Activated CD4-positive, alpha-beta T cell treated with anti-CD3 and anti-CD28 coated beads, Interleukin-2, amount 10 ng/mL, durations not matched to agents 24 days and 14 days (primary cell): Measurements from ENCODE around the gene RAI1. TPM values are rescaled to one million over a fixed set of nuclear protein-coding genes. Genes with fewer than 3 reads are reported as not detected.
A peak's percentile ranks its signal among the peaks of the same experiment; 100 is the strongest.
"Not testable (repeated sequence)": the region's sequence is repeated elsewhere in the genome, so short reads cannot be mapped to it uniquely, and the experiment has no call there.

ENCODE experiments used
- DNase-seq: peaks from one replicate; pipeline ENCODE4 v3.0.0; 2022
- H3K27ac Mint-ChIP-seq: one replicate; pipeline ENCODE4 v1.8.0; 2022; ENCODE audit warnings: mild to moderate bottlenecking, mixed read lengths
- H3K27me3 Mint-ChIP-seq: one replicate; pipeline ENCODE4 v1.8.0; 2022; ENCODE audit warnings: mixed read lengths
- H3K36me3 Mint-ChIP-seq: one replicate; pipeline ENCODE4 v1.8.0; 2022; ENCODE audit warnings: low read depth, mild to moderate bottlenecking, mixed read lengths
- H3K4me1 Mint-ChIP-seq: one replicate; pipeline ENCODE4 v1.8.0; 2021; ENCODE audit warnings: mixed read lengths
- H3K4me3 Mint-ChIP-seq: one replicate; pipeline ENCODE4 v1.8.0; 2022; ENCODE audit warnings: mild to moderate bottlenecking, moderate library complexity, mixed read lengths
- H3K9me3 Mint-ChIP-seq: one replicate; pipeline ENCODE4 v1.8.0; 2021; ENCODE audit warnings: mixed read lengths
- intact Hi-C: fragments of 100-400 bp; cut with micrococcal nuclease; formaldehyde crosslinking; loops from one replicate; pipeline ENCODE4 v1.15.1; 2023
- total RNA-seq: library from RNA; stranded (reverse); gene quantifications from 2 replicates; pipeline ENCODE4 v1.2.3, GENCODE V29; 2022

Gene RAI1
- total RNA-seq, 1 donor from 2014 or later: 34.5 TPM

GRCh38 chr17:17680477-17681186, 626 bp upstream of the RAI1 start:
- peaks cover 5% of the 10 kb centered on the region for H3K36me3 Mint-ChIP-seq
- H3K9me3 Mint-ChIP-seq: no peaks in the 10 kb centered on the region
- peak overlapping the region; percentile 26 for H3K27ac Mint-ChIP-seq
- H3K4me1 Mint-ChIP-seq: peaks cover 28% of the 10 kb centered on the region
- peak overlapping the region; percentile 24 for H3K4me3 Mint-ChIP-seq
- peaks cover 12% of the 10 kb centered on the region for H3K27me3 Mint-ChIP-seq
- intact Hi-C loops: loop anchor here (1.0 to 10.0 kb wide), 5 partner anchors 42 to 292 kb away; partner anchors contain the start of genes DRC3 and TOM1L2
- no peak for DNase-seq

- peaks cover 25% of the 10 kb centered on the region for H3K4me1 Mint-ChIP-seq
- intact Hi-C loops: loop anchor here (1.0 to 10.0 kb wide), 6 partner anchors 40 to 357 kb away; partner anchors contain the start of genes ATPAF2, DRC3, GID4 and TOM1L2
- peaks cover 8% of the 10 kb centered on the region for H3K36me3 Mint-ChIP-seq
- peak overlapping the region; percentile 91 for H3K4me3 Mint-ChIP-seq
- H3K9me3 Mint-ChIP-seq: no peaks in the 10 kb centered on the region
- H3K27ac Mint-ChIP-seq: peak overlapping the region; percentile 90
- peak; percentile 80 for DNase-seq
- H3K27me3 Mint-ChIP-seq: peaks cover 12% of the 10 kb centered on the region
These were observed 560 bp downstream of the RAI1 start for GRCh38 chr17:17681744-17682292.

DNA sequence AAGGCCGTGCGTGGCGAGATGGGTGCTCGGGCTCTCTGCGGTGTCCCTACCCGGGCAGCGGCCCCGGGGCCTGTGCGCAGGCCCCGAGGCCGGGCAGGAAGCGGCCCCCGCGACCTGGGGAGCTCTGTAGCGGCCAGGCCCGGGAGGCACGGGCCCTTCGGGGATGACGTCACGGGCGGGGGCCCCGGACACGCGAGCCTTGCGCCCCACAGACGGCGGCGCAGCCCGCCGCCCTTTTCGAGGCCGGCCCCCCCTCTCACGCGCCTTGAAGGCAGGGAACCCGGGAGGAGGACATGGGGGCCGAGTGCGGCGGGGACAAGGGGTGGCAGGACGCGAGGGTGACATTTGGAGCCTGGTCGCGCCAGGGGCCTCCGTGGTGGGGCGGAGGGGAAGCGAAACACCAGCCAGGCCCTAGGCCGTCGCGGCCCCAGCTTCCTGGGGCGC, 1.1 kb downstream of the RAI1 start:
- H3K27ac Mint-ChIP-seq: peak overlapping the region; percentile 90
- peak; percentile 87 for DNase-seq
- peaks cover 9% of the 10 kb centered on the region for H3K36me3 Mint-ChIP-seq
- H3K27me3 Mint-ChIP-seq: peaks cover 12% of the 10 kb centered on the region
- peak overlapping the region; percentile 91 for H3K4me3 Mint-ChIP-seq
- H3K4me1 Mint-ChIP-seq: peaks cover 25% of the 10 kb centered on the region
- intact Hi-C loops: loop anchor here (1.0 to 10.0 kb wide), 4 partner anchors 40 to 357 kb away; partner anchors contain the start of genes ATPAF2, DRC3, GID4 and TOM1L2
- H3K9me3 Mint-ChIP-seq: no peaks in the 10 kb centered on the region

DNA sequence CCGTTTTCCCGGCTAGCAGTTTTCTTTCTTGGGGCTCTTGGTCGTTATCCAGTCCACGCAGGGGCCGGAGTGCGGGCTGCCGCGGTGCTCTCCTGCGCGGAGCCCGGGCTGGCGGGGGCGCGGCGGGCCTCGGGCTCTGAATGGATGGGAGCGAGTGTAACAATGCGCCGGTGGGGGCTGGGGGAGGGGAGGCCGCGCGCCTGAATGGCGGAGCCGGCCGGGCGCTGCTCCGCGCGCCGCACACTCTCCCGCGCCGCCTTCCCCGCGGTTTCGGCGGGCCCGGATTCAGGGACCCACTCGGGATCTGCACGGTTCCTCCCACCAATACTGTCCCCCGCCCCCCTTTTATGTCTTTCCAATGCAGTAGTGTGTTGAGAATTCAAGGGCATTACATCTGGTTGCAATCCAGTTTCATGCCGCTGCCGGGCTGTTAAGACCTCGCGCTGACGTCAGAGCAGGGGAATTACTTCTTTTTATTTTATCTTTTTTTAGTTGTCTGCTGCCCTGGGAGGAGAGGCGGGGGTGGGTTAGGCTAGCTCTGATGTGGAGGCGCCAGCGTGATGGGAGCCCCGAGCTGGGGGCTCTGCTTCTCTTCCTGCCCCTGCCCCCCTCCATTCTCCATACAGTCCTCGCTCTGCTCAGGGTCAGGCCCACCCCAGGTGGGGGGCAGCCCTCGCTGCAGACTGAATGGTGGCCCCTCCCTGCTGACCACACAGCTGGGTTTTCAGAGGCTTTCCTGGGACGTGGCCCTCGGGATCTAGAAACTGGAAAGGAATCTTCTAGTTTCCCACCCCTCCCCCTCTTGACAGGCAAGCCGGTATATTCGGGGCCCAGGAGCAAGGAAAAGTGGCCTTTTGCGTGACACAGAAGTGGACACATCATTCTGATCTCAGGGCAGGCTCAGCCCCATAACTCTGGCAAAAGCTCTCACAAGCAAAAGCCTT, 1.8 kb downstream of the RAI1 start:
- Mint-ChIP-seq H3K27me3 (peaks cover 12% of the 10 kb centered on the region), H3K9me3 (no peaks in the 10 kb centered on the region), H3K27ac (peak overlapping the region; percentile 86), H3K4me1 (peaks cover 26% of the 10 kb centered on the region), H3K4me3 (peak overlapping the region; percentile 91), H3K36me3 (peaks cover 11% of the 10 kb centered on the region)
- intact Hi-C loops: loop anchor here (1.0 to 10.0 kb wide), 5 partner anchors 11 to 356 kb away; partner anchors contain the start of genes ATPAF2, DRC3, GID4 and TOM1L2
- DNase-seq: peak; percentile 87

GRCh38 chr17:17683710-17684365, 2.6 kb downstream of the RAI1 start:
- Mint-ChIP-seq H3K27me3 (peaks cover 7% of the 10 kb centered on the region), H3K9me3 (no peaks in the 10 kb centered on the region), H3K4me3 (peak overlapping the region; percentile 91), H3K4me1 (peaks cover 26% of the 10 kb centered on the region), H3K36me3 (peaks cover 11% of the 10 kb centered on the region), H3K27ac (peak overlapping the region; percentile 86)
- intact Hi-C loops: loop anchor here (1.0 to 10.0 kb wide), 4 partner anchors 10 to 288 kb away; partner anchors contain the start of genes DRC3 and TOM1L2
- no peak for DNase-seq

- DNase-seq: no peak
- Mint-ChIP-seq H3K9me3 (no peaks in the 10 kb centered on the region), H3K4me1 (peaks cover 26% of the 10 kb centered on the region), H3K36me3 (peaks cover 11% of the 10 kb centered on the region), H3K27ac (peak overlapping the region; percentile 68), H3K27me3 (peaks cover 5% of the 10 kb centered on the region), H3K4me3 (no peak overlapping the region)
- intact Hi-C loops: loop anchor here (5.0 to 10.0 kb wide), 3 partner anchors 37 to 287 kb away; partner anchors contain the start of genes DRC3 and TOM1L2
These were observed 3.9 kb downstream of the RAI1 start for GRCh38 chr17:17684906-17685774.

DNA sequence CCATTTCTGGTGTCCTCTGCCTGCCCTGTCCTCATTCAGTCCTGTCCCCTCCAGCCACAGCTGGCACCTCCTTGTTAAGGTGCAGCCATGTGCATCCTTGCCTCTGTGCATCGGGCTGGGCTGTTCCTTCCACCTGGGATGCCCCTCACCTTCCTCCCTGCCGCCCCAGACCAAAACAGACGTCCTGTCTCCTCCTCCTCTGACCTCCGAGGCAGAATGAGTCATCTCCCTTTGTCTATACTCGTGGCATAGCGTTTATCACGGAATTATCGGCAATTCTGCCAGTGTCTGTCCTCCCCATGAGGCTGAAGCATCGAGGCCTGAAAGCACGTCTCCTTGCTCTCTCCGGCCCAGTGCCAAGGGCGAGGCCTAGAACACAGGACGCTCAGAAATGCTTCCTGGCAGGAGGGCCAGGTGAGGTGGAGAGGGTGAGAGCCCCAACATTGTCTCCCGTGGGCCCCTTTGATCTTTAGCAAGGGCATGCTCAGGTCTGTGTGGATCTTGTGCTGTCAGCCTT, 4.6 kb downstream of the RAI1 start:
- no peaks in the 10 kb centered on the region for H3K9me3 Mint-ChIP-seq
- peak overlapping the region; percentile 44 for H3K4me3 Mint-ChIP-seq
- peaks cover under 1% of the 10 kb centered on the region for H3K27me3 Mint-ChIP-seq
- H3K27ac Mint-ChIP-seq: peak overlapping the region; percentile 68
- no peak for DNase-seq
- peaks cover 30% of the 10 kb centered on the region for H3K4me1 Mint-ChIP-seq
- intact Hi-C loops: loop anchor here (10.0 kb wide), 1 partner anchor 109 kb away; no protein-coding TSS in a partner anchor
- peaks cover 11% of the 10 kb centered on the region for H3K36me3 Mint-ChIP-seq

GRCh38 chr17:17689312-17689711, 8.1 kb downstream of the RAI1 start:
- Mint-ChIP-seq H3K4me1 (peaks cover 52% of the 10 kb centered on the region), H3K9me3 (no peaks in the 10 kb centered on the region), H3K27me3 (no peaks in the 10 kb centered on the region), H3K36me3 (peaks cover 9% of the 10 kb centered on the region), H3K27ac (no peak overlapping the region), H3K4me3 (no peak overlapping the region)
- intact Hi-C loops: loop anchor here (10.0 kb wide), 1 partner anchor 105 kb away; no protein-coding TSS in a partner anchor
- DNase-seq: no peak

DNA sequence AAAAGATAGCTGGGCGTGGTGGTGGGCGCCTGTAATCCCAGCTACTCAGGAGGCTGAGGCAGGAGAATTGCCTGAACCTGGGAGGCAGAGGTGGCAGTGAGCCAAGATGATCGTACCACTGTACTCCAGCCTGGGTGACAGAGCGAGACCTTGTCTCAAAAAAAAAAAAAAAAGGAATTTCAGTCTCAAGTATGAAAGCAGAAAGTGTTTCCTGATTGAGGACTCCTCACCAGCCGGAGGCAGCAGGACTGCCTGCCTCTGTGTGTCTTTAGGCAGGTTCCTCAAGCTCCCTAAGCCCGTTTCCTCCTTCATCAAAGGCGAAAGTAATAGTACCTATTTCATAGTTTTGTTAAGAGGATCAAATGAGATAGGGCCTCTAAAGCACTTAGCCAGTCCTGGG, 9.0 kb downstream of the RAI1 start:
- H3K27ac Mint-ChIP-seq, H3K9me3 Mint-ChIP-seq, DNase-seq, H3K27me3 Mint-ChIP-seq, H3K4me3 Mint-ChIP-seq, H3K36me3 Mint-ChIP-seq: not testable (repeated sequence)
- intact Hi-C loops: loop anchor here (5.0 kb wide), 1 partner anchor 342 kb away; no protein-coding TSS in a partner anchor
- H3K4me1 Mint-ChIP-seq: peaks cover 52% of the 10 kb centered on the region

DNA sequence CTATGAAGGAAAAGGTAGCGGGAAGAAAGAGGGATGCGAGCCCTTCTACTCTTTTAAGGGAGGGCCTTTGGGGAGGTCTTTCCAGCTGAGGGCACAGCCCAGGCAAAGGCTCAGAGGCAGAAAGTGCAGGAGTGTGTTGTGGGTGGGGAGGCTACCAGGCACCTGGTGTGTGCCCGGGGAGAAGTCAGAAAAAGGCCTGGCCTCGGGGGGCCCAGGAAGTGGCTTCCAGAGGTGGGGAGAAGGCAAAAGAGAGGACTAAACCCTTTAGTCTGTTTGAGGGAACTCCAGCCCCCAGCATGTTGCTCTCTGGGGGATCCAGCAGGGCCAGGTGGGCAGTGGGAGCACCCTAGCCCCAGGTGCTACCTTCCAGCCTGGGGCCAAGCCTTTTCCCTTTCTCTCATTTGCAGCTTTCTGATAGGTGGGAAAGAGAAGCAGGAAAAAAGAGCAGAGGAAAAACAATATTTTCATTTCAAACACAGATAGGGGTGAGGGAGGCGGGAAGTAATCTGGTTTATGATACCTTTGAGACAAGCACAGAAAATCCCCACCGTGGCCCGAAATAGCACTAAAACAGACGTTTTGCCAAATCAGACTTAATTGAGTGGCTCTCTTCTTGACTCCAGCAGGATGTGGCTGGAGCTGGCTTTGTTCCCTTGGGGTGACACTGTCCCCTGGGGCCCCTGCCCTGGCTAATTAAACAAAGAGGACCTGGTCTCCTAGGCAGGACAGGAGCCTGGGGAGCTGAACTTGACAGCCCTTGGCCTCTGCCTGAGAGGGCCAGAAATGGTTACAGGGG, 10.4 kb downstream of the RAI1 start:
- Mint-ChIP-seq H3K9me3 (no peaks in the 10 kb centered on the region), H3K4me1 (peaks cover 54% of the 10 kb centered on the region), H3K36me3 (peaks cover 2% of the 10 kb centered on the region), H3K27ac (peak overlapping the region; percentile 79), H3K4me3 (peak overlapping the region; percentile 35), H3K27me3 (no peaks in the 10 kb centered on the region)
- no peak for DNase-seq
- intact Hi-C loops: loop anchor here (5.0 kb wide), 1 partner anchor 341 kb away; no protein-coding TSS in a partner anchor
